Measurements from ENCODE around the gene NIPAL3. TPM values are rescaled to one million over a fixed set of nuclear protein-coding genes. Genes with fewer than 3 reads are reported as not detected.

Gene NIPAL3
- total RNA-seq, 2 donors from 2014 or later = 22.0 to 28.1 TPM

- Mint-ChIP-seq H3K27ac (peak overlapping the region in 1 of 2 donors; percentile 71), H3K27me3 (peaks cover 0 to 9% of the 10 kb centered on the region in 2 donors), H3K9me3 (no peaks in the 10 kb centered on the region), H3K4me3 (peak overlapping the region; percentile 53), H3K4me1 (ENCODE audit: low read depth in 2 of 2) (peaks cover 10 to 22% of the 10 kb centered on the region in 2 donors), H3K36me3 (no peaks in the 10 kb centered on the region)
- ATAC-seq = peak in 1 of 2 donors; percentile 52
- DNase-seq (ENCODE audit: low spot score) = no peak
These were observed 30.3 kb upstream of the NIPAL3 start for GRCh38 chr1:24385160-24385940.

GRCh38 chr1:24386241-24386640 lies 29.4 kb upstream of the NIPAL3 start:
- H3K27me3 Mint-ChIP-seq = peaks cover 0 to 8% of the 10 kb centered on the region in 2 donors
- no peak overlapping the region for H3K27ac Mint-ChIP-seq
- DNase-seq (ENCODE audit: low spot score) (no peak), ATAC-seq (no peak)
- H3K9me3 Mint-ChIP-seq = no peaks in the 10 kb centered on the region
- H3K4me1 Mint-ChIP-seq (ENCODE audit: low read depth in 2 of 2) = peaks cover 10 to 23% of the 10 kb centered on the region in 2 donors
- H3K36me3 Mint-ChIP-seq = no peaks in the 10 kb centered on the region
- H3K4me3 Mint-ChIP-seq = no peak overlapping the region

- Mint-ChIP-seq H3K4me3 (no peak overlapping the region), H3K27me3 (peaks cover 0 to 10% of the 10 kb centered on the region in 2 donors), H3K9me3 (no peaks in the 10 kb centered on the region), H3K36me3 (no peaks in the 10 kb centered on the region), H3K4me1 (ENCODE audit: low read depth in 2 of 2) (peaks cover 16 to 29% of the 10 kb centered on the region in 2 donors), H3K27ac (no peak overlapping the region)
- DNase-seq (ENCODE audit: low spot score) = no peak
- ATAC-seq = no peak
These were observed 28.7 kb upstream of the NIPAL3 start for GRCh38 chr1:24386931-24387330.

- H3K36me3 Mint-ChIP-seq = no peaks in the 10 kb centered on the region
- no peak overlapping the region for H3K27ac Mint-ChIP-seq
- H3K4me3 Mint-ChIP-seq = no peak overlapping the region
- peaks cover 0 to 15% of the 10 kb centered on the region in 2 donors for H3K27me3 Mint-ChIP-seq
- ATAC-seq = no peak
- no peaks in the 10 kb centered on the region for H3K9me3 Mint-ChIP-seq
- no peak for DNase-seq (ENCODE audit: low spot score)
- H3K4me1 Mint-ChIP-seq (ENCODE audit: low read depth in 2 of 2) = peaks cover 21 to 35% of the 10 kb centered on the region in 2 donors
These were observed 27.9 kb upstream of the NIPAL3 start for GRCh38 chr1:24387636-24388175.

DNA sequence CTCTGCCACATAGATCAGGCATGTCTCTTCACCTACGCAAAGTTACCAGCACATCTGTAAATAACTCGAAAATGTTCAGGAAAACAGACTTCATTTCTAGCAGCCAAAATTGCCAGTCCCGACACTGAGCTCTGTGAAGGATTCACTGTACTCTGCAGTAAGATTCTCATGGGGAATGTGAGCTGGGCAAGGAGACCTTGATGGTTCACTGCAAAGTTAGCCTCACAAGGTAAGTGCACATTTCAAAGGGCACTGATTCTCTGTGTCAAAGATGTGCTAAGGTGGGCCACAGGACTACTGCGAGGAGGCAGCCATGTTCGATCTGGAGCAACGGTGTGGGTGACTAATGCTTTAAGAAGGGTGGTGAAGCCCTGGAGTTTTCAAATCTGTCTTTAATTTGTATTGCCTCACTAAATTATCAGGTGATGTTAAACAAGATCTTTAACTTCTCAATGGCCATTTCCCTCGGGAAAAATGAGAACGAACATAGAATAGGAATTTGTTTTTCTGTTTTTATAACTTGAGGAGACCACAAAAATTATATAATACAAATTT lies 27.2 kb upstream of the NIPAL3 start:
- no peak for DNase-seq (ENCODE audit: low spot score)
- no peaks in the 10 kb centered on the region for H3K36me3 Mint-ChIP-seq

DNA sequence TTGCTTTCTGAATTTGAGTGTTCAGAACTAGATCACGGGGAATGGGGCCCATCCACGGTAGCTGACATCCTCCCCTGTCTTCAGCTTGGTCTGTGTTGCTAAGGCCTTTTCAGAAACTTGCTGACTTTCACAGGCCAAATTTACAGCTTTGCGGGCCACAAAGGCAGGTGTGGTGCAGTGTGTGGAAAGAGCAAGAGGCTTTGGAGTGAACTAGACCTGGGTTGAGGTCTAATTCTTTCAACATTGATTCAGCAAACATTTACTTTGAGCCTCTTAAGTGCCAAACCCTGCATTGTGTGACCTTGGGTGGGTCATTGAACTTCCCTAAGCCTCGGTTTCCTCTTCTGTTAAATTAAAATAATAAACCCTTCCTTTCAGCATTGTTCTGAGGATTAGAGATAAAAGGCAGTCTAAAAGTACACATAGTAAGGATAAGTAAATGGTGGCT lies 26.3 kb upstream of the NIPAL3 start:
- Mint-ChIP-seq H3K27me3 (peaks cover 0 to 23% of the 10 kb centered on the region in 2 donors), H3K36me3 (no peaks in the 10 kb centered on the region), H3K9me3 (no peaks in the 10 kb centered on the region), H3K4me1 (ENCODE audit: low read depth in 2 of 2) (peaks cover 18 to 31% of the 10 kb centered on the region in 2 donors), H3K27ac (no peak overlapping the region), H3K4me3 (no peak overlapping the region)
- no peak for ATAC-seq
- no peak for DNase-seq (ENCODE audit: low spot score)

More for the DNA sequence above, 27.2 kb upstream of the NIPAL3 start:
- H3K4me1 Mint-ChIP-seq (ENCODE audit: low read depth in 2 of 2) = peaks cover 21 to 35% of the 10 kb centered on the region in 2 donors
- H3K4me3 Mint-ChIP-seq = no peak overlapping the region
- peaks cover 0 to 20% of the 10 kb centered on the region in 2 donors for H3K27me3 Mint-ChIP-seq
- no peaks in the 10 kb centered on the region for H3K9me3 Mint-ChIP-seq
- no peak for ATAC-seq
- H3K27ac Mint-ChIP-seq = no peak overlapping the region

DNA sequence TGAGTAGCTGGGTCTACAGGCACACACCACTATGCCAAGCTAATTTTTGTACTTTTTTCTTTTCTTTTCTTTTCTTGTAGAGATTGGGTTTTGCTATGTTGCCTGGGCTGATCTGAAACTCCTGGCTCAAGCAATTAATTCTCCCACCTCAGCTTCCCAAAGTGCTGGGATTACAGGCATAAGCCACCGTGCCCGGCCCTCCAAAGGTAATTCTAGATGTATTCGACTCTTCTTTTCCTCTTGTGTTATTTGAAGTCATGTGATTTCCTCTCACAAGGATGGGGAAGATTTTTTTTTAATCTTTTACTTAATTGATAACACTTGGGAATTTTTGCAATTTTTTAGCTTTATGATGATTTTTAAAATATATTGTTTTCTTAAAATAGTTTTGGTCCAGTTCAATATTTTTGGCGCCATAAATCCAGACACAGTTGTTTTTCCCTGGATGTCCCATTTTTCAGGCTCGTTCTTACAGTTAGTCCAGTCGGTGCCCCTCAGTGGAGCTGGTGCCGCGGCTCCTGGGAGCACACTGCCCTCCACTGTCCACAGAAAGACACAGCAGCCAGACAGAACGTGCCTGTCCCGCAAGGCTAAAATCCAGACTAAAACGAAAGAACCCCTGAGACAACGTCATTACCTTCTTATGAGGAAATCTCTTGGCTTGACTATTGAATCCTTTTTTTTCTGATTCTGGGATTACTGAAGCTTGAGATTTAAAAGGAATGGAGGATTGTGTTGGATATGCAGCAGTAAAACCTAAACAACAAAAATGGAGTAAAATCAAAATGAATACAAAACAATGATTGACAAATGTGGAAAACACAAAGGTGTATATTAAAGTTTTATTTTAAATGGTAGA lies 24.4 kb upstream of the NIPAL3 start:
- ATAC-seq (peak; percentile 86 to 90), DNase-seq (ENCODE audit: low spot score) (peak; percentile 72)
- no peaks in the 10 kb centered on the region for H3K9me3 Mint-ChIP-seq
- H3K4me3 Mint-ChIP-seq = peak overlapping the region; percentile 79
- peaks cover 11 to 18% of the 10 kb centered on the region in 2 donors for H3K4me1 Mint-ChIP-seq (ENCODE audit: low read depth in 2 of 2)
- peak overlapping the region; percentile 72 to 77 for H3K27ac Mint-ChIP-seq
- H3K27me3 Mint-ChIP-seq = peaks cover 0 to 30% of the 10 kb centered on the region in 2 donors
- H3K36me3 Mint-ChIP-seq = no peaks in the 10 kb centered on the region

GRCh38 chr1:24391882-24392603 lies 23.6 kb upstream of the NIPAL3 start:
- H3K4me3 Mint-ChIP-seq = peak overlapping the region; percentile 79
- H3K36me3 Mint-ChIP-seq = no peaks in the 10 kb centered on the region
- peak overlapping the region; percentile 72 to 77 for H3K27ac Mint-ChIP-seq
- DNase-seq (ENCODE audit: low spot score) (no peak), ATAC-seq (peak; percentile 74 to 81)
- peaks cover 0 to 30% of the 10 kb centered on the region in 2 donors for H3K27me3 Mint-ChIP-seq
- H3K9me3 Mint-ChIP-seq = no peaks in the 10 kb centered on the region
- H3K4me1 Mint-ChIP-seq (ENCODE audit: low read depth in 2 of 2) = peaks cover 11 to 14% of the 10 kb centered on the region in 2 donors

DNA sequence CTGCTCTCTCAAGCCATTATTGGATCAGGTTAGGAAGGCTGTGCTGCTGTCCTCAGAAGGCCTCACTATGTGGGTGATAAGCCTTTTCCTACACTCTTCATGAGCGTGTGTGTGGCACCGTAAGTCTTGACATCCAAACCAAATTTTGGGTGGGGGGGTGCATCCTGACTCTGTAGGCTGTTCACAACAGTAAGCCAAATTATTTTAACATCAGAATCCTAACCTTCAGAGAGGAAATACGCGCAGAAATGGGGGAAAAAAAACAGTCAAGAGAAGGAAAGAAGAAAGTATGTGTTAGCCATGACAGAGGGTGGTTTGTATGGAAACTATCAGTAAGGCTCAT lies 23.0 kb upstream of the NIPAL3 start:
- Mint-ChIP-seq H3K4me1 (ENCODE audit: low read depth in 2 of 2) (peaks cover 11 to 14% of the 10 kb centered on the region in 2 donors), H3K4me3 (peak overlapping the region; percentile 79), H3K27ac (peak overlapping the region; percentile 72 to 77), H3K27me3 (peaks cover 0 to 33% of the 10 kb centered on the region in 2 donors), H3K9me3 (no peaks in the 10 kb centered on the region), H3K36me3 (no peaks in the 10 kb centered on the region)
- DNase-seq (ENCODE audit: low spot score) (no peak), ATAC-seq (no peak)

- Mint-ChIP-seq H3K4me1 (ENCODE audit: low read depth in 2 of 2) (peaks cover 11 to 14% of the 10 kb centered on the region in 2 donors), H3K4me3 (no peak overlapping the region), H3K27me3 (peaks cover 0 to 34% of the 10 kb centered on the region in 2 donors), H3K36me3 (no peaks in the 10 kb centered on the region), H3K27ac (peak overlapping the region; percentile 52 to 77), H3K9me3 (no peaks in the 10 kb centered on the region)
- DNase-seq (ENCODE audit: low spot score) (no peak), ATAC-seq (no peak)
These were observed 22.5 kb upstream of the NIPAL3 start for GRCh38 chr1:24392982-24393650.

DNA sequence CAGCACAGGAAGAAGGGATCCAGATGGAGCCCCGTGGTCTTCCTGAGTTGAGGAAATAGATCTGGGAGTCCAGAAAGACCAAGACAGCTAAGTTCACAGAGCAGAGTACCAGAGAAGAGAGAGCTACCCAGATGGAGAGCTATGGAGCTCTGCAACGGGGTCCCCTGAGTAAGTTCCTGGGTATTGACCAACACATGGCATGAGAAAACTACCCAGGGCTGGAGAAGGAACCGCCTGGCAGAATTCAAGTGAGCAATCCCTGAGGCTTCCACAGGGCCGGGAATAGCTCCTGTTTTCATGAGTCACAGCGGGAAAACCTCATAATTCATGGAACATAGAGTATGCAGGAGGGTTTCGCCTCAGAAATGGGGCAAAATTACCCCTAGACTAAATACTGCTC lies 21.7 kb upstream of the NIPAL3 start:
- no peaks in the 10 kb centered on the region for H3K36me3 Mint-ChIP-seq
- no peak overlapping the region for H3K4me3 Mint-ChIP-seq
- H3K9me3 Mint-ChIP-seq = no peaks in the 10 kb centered on the region
- no peak for DNase-seq (ENCODE audit: low spot score)
- peak overlapping the region in 1 of 2 donors; percentile 52 for H3K27ac Mint-ChIP-seq
- peaks cover 11 to 14% of the 10 kb centered on the region in 2 donors for H3K4me1 Mint-ChIP-seq (ENCODE audit: low read depth in 2 of 2)
- ATAC-seq = no peak
- H3K27me3 Mint-ChIP-seq = peaks cover 0 to 35% of the 10 kb centered on the region in 2 donors

- Mint-ChIP-seq H3K4me1 (ENCODE audit: low read depth in 2 of 2) (no peaks in the 10 kb centered on the region), H3K9me3 (no peaks in the 10 kb centered on the region), H3K4me3 (no peak overlapping the region), H3K27ac (no peak overlapping the region), H3K36me3 (no peaks in the 10 kb centered on the region), H3K27me3 (peaks cover 0 to 5% of the 10 kb centered on the region in 2 donors)
- DNase-seq (ENCODE audit: low spot score) (no peak), ATAC-seq (no peak)
These were observed 15.5 kb upstream of the NIPAL3 start for GRCh38 chr1:24400065-24400464.

All from natural killer cell treated with Interleukin-12 subunit alpha and Interleukin-12 subunit beta and Interleukin-15 and Interleukin-18, amount 100 ng/mL, for 72 hours (primary cell).